DMS153 treated with DMSO at 0.1 percent for 48 hours (cell line): ENCODE data around the gene AJUBA.
"Not testable (repeated sequence)": the region's sequence is repeated elsewhere in the genome, so short reads cannot be mapped to it uniquely, and the experiment has no call there.

Experiments
- DNase-seq: peaks from one replicate; lab custom pipeline; 2025; ENCODE audit not compliant: unreplicated experiment; lab: John Stamatoyannopoulos, UW

The AJUBA gene

DNA sequence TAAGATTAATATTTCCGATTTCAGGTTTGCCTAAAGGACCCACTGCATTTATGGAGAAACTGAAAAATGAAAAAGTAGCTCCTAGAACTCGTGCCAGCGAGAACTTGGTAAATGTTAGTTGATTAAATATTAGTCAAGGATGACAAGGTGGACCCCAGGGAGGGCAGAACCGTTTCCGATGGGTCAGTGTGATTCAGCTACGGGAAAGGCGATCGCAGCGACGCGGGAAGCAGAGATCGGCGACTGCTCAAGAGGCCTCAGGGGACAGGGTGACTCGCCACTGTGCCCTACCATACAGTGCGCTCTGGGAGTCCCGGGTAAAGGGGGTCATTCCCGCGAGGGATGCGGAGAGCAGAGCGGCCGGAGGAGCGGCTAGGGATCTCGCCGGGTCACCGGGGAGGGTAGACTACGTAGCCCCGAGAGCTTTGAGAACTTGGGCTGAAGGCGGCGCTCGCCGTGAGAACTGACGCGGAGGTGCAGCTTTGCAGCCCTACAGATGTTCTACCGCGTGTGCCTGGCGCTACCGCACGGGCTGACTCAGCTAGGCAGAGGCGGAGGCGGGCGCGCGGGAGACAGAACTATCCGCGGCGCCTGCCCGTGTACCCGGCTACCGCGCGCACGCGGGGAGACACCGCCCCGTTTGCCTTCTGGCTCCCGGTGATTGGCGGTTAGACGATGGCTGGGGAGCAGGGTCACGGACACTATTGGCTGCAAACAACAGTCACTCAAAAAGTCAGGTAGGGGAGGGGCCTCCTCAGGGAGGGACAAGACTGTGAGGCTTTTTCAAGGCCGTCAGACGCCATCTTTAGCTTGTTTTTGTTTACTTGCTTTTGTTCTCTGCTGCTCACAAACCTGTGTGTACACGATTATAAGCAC is 24.4 kb upstream of the AJUBA start:
- DNase-seq, result peak; percentile 94

DNA sequence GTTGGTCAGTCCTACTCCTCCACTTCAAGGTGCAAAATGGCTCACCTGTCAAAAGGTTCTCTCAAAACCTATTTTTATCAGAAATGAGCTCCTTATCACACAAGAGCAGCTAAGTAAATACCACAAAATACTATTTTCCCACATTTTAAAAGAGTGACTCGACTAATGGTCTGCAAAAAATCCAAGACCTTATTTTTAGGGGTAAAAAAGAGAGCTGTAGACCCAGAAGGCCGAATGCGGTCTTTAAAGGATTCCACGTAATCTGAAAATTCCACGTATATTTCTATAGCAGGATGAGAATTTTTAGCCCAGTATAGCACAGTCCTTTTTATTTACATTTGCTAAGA is 23.8 kb upstream of the AJUBA start:
- DNase-seq, result no peak

DNA sequence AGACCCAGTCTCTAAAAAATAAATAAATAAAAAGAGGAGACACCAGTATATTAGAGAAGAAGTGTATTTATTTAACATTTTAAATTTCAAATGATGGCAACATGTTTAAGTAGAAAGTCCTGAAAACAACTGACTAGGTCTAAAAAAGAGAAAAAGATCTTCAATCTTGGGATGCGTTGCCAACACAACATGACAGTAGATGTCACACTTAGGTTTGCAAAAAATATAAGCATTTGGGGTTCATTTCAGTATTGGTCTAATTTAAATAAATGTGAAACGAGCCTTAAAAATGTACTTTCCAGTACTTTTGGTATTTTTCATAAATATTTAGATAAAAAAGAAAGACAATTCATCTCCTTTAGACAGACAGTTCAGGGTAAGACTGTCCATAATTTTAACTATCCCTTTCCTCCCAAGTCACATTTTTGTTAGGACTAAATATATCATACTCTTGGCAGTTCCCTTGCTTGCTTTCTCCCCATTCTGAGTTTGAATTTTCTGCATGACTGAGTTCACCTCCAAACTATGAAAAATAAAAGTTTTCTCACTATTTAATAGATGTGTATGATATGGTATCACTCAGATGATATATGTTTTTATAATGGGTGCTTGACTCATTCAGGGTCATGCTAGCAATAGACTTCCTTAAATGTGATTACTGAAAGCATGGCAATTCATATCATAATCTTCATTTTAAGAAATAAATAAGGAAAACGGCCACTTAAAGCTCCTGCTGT is 23.3 kb upstream of the AJUBA start:
- DNase-seq, result no peak

DNA sequence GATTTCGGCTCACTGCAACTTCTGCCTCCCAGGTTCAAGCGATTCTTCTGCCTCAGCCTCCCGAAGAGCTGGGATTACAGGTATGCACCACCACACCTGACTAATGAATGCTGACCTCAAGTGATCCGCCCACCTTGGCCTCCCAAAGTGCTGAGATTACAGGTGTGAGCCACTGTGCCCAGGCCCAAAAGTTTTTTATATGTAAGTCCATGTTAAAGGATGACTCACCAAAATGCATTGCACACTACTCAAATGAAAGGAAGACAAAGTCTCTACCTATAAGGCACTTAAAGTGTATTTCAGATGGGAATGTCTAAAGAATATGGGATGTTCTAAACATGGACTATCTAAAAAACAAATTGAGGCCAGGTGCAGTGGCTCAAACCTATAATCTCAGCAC is 21.9 kb upstream of the AJUBA start:
- DNase-seq, result not testable (repeated sequence)

DNA sequence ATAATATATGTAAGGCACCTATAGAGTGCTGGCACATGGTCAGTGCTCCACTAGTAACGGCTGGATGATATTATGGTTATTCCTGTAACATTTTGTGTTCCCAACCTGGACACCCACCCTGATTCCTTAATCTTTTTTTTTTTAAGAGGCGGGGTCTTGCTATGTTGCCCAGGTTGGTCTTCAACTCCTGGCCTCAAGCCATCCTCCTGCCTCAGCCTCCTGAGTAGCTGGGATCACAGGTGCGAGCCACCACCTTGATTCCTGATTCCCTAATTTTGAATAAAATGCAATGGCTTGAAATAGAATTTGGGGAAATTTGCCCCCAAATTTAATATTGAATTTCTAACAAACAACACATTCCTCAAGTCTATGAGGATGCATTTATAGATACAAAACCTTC is 20.2 kb upstream of the AJUBA start:
- DNase-seq, result no peak

DNA sequence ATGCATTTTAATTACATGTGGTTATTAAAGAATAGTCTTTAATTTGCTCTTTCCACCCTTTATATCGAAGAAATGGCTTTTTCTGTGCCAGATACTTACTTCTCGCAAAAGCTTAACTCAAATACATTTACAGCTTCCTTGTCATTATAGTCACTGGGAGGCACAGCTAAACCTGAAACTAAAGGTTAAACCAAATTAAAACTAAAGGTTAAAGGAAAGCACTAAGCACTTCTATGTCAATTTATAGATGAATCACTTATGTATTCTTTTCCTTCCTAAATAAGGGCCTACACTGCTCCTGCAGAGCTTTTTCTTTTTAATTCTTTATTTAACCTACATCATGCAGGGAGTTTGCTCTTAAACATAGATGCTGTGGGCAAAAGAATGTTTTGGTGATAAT is 18.5 kb upstream of the AJUBA start:
- no peak for DNase-seq

DNA sequence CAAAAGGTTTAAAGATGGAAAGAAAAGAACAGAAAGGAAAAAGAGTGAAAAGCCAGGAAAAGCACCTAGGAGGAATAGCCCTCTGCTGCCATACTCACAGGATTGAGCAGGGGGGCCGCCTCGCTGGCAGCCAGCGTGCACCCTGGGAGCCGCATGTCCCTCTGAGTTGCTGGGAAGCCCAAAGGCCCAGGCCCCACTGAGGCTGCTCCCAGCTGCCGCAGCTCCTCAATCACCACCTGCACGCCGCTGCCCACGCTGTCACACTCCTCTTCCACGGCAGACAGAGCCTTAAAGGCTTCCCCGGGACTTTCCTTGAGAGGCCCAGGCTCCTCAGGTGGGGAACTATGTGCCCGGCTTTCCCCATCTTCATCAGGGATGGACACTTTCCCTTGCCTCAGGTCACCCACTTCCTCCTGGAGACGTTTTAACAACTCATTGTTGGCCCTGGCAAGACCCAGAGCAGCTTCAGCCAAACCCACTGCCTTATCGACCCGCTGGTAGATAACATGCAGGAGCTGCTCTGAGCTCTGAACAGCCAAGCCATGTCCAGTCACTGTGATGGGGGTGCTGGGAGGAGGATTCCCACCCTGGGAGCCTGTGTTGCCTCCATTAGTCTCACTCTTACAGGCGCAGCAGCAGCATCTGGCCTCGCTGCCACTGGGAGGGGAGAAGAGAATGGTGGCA is 16.1 kb upstream of the AJUBA start:
- DNase-seq, result no peak

DNA sequence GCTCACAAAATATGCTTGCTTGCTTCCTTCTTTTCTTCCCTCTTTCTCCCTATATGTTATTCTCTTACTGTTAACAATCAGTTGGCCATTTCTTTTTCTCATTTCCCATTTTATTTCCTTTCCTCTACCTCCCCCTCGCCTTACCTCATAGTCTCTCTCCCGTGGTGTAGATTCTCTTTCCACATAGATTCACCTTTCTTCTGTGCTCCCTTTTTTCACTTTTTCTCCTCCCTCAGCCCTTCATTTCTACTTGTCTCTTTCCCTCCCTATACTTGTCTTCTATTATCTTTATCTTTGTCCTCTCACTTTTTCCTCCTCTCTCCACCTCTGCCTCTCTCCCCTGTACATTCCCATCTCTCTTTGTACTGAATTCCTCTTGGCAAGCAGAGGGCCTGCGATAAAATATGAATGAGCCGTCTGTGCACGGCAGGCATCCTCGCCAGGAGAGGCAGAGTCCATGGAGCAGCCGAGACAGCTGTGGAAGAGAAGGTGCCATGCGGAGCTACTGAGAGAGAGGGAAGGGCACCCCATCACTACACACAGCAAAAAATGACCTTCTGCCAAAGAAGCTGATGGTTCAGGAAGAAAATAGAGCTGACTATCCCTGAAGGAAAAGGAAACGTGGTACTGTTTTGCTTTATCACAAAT is 15.4 kb upstream of the AJUBA start:
- DNase-seq, result no peak

DNA sequence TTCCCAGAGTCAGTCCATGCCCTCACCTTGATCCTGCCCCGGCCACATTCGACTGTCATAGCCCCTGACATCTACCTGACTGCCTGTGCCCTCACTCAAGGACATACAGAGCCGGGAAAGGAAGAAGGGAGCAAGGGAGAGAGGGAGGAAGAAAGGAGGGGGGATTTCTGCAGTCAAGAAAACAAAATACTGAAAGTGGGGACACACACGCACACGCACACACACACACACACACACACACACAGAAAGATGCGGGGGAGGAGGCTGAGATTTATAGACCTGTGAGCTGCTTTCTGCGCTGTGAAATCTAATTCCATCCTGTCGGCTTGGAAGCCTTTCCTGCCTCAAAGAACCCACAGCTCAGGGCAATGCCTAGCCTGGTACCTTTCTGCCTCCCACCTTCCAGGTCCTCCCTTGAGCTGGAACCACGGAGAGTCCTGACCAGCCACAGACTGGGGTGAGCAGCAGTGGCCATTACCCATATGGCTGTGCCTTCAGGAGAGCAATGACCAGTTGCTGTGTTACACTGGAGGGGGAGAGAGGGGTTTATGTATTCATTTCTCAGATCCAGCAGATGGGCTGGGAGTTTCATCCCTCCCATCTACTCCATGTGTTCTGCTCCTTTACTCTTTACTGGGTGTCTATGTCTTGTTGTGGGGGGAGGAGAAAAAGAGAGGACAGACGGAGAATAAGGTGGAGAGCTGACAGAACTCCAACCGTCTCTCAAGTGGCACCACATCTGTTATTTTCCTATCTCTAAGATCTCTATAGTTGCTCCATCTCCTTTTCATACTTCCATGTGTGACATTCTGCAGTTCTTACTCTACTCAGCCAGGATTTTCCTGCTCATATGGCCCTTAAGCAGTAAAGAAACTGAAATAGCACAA is 14.7 kb upstream of the AJUBA start:
- no peak for DNase-seq

DNA sequence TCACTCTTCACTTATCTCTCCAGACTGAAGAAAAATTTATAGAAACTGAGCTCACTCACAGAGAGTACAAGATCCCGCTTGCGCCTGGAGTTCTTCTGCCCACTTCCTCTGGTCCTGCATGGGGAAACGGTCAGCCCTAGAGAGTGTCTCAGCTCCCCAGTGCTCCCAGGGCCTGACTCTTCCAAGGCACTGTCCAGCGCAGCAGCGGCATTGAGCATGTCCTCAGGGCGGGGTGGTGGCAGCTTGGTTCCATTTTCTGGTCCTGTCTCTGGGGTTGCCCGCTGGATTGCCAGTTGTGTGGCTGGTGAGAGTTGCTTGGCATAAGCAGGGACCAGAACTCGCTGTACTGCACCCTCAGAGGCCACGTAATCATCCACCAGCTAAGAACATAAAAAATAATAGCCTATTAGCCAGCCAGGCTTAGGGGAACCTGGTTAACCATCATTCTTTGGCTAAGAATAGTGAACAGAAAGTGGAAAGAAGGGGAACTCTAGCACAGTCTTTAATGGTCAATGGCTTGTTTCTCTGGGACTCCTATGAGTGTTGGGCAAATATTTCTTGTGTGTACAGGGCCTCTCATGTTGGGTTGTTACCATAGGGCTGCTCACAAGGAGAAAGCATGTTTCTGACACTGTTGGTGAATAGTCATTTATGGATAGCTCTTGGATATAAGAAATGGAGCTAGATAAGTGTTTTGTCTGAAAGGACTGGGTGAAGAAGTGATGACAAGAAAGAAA is 13.7 kb upstream of the AJUBA start:
- DNase-seq, result no peak

DNA sequence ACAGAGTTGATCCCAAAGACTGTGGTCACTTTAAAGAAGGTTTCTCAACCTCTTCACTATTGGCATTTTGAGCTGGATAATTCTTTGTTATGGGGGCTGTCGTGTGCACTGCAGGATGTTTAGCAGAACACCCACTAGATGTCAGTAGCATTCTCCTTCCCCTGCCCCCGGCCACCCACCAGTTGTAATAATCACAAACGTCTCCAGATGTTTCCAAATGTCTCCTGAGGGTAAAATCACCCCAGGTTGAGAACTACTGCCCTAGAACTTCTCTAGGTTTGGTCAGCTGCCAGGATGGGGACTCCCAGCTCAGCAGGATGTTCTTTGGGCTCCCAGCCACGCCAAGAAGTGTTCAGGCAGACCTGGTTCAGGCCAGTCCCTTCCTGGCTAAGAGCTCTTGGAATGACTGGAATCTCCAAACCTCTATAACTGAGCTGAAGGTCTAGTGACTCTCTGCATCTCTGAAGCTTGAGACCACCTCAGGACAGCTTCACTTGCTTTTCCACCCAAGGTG is 12.5 kb upstream of the AJUBA start:
- DNase-seq, result no peak

DNA sequence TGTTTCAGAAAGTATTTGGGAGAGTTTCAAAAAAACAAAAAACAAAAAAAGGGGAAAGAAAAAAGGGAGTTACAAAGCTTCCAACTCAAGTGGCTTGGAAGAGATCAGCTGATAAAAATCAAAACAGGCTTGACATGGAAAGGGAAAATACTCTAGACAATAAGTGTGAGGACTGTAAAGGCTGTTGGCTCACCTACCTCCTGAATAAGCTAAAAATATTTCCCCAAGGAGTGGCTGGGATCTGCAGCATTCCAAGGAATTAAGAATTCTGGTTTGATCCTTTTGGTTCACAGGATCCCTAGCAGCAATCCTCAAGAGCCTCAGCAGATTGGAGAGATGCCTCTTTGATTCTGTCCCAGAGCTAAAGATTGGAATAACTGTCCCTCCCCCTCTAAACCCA is 11.2 kb upstream of the AJUBA start:
- DNase-seq, result no peak

DNA sequence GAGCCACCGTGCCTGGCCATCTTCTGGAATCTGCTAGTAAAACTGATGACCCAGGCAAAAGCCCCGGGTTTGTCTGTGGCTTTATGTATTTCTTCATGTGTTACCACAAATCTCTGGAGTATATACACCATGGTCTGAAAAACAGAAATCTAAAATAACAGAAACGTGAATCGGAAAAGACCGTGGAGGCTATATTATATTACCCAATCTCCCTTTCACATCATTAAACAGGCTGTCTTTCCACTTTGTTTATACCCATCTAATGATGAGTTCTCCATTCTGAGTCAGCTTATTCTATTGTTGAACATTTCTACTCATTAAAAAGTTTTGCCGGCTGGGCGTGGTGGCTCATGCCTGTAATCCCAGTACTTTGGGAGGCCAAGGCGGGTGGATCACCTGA is 9.5 kb upstream of the AJUBA start:
- no peak for DNase-seq

DNA sequence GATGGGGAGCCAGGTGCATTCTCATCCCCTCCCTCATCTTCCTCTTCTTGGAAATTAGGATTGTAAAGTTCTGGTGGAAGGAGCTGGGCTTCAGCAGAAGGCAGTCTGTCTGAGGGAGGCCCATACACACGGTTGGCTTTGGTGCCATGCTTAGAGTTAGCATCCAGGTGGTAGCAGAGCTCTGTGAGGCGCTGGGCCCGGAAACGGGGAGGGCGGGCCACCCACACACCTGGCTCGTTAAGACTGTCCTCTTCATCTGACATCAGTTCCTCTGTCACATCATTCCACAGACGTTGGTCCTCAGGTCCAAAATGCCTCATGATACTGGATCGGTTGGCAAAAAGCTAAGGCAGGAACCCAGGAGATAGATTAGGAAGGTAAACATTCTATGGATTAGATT is 4.9 kb upstream of the AJUBA start:
- DNase-seq, result no peak

DNA sequence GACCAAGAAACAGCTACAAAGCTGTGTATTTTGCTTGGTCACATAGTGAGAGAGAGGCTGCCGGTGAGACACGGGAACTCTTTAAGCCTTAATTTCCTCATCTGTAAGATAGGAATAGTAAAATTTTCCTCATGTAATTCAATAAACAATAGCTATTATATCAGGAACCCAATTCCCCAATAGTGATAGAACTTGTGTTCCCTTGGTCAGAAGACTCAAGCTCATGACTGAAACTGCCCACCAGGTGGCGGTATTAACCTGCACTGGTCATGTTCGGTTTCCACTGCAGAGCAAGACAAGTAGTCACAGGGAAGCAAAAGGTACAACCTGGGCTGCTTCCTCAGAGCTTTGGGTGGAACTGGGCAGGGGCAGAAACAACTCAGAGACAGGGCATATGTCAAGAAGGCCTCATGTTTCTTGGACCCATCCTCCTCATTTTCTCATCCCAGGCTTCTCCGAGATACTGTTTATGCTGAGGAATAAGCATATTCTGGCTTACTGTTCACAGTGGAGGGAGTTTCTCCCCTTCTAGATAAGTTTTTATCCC is 4.2 kb upstream of the AJUBA start:
- DNase-seq, result peak; percentile 59

DNA sequence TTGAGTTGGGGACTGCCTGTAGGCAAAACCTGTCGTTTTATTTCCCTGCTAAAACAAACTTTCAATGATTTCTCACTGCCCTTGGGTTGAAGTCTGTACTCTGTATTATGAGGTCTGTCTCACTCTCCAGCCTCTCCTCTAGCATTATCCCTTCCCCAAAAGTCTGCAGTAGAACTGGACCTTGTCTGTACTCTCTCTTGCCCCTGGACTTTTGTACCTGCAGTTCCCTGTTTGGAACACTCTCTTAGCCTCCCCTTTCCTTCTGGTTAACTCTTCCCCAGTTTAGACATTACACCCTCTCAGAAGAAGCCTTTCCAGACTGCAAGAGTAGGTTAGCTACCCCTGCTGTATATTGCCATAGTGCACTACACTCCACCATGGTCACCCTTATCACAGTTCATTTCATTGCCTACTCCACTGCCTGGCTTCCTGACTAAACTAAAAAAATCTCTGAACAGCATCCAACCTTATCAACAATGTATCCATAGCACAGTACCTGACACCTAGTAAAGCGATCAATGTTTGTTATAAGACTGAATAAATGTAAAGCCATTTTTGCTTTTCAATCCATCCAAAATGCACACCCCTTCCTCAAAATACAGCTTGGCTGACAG is 3.6 kb upstream of the AJUBA start:
- no peak for DNase-seq

DNA sequence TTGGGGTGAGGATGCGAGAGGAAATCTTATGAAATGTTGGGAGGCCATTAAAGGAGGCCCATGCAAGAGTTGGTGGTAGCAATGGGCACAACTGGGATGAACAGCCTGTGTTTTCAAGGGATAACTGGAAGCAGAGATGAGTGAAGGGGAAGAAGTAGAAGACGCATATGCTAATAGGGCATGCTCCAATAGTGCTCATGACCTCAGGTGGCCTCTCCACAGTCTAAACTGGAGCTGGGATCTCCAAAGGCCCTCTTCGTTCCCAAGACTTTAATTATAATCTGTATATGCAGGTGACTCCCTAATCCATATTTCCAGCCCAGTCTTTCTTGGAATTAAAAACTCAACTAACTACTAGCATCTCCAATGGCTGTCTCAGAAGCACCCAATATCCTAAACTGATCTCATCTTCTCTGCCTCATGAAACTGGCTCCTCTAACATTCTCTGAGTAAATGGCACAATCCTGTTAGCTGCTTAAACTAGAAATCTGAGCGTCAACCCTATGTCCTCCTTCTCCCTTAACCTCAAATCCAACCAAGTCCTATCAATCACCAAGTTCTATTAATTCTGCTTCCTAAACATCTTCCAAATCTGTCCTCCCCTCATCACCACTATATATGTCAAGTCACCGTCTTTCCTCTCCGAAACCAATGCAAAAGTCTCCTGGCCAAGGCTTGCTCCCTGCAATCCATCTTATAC is 2.8 kb upstream of the AJUBA start:
- DNase-seq, result no peak

DNA sequence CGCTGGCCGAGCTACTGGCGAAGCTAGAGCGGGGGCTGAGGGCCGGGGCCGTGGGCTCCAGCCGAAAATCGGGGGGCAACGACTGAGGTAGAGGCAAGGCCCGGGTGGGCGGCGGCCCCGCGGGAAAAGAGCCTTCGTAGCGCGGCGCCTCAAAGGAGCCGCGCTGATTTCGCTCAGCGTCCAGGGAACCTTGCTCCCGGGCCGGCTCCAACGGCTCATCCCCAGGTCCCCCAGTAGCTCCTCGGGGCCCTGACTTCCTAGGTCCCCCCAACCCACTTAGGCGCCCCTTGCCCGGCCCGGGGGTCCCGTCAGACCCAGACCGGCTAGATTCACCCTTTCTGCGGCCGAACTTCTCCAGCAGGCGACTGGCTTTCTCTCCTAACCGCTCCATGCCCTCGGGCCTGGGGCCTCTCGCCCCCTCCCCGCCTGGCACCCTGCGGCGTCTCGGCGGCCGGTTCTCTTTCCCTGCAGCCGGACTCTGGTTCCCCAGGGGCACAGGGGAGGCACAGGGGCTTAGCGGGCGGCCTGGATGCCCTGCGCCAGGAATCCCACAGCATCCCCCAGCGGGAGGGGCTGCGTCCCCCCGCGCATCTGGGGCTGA is 375 bp downstream of the AJUBA start:
- no peak for DNase-seq
